SW480 (cell line): ENCODE data around the gene OR10H4.
"Not testable (repeated sequence)": the region's sequence is repeated elsewhere in the genome, so short reads cannot be mapped to it uniquely, and the experiment has no call there.

Experiments used
- DNase-seq: peaks from one replicate; pipeline ENCODE4 v3.0.0-alpha.2; 2016; ENCODE audit warnings: low spot score

Gene OR10H4

DNA sequence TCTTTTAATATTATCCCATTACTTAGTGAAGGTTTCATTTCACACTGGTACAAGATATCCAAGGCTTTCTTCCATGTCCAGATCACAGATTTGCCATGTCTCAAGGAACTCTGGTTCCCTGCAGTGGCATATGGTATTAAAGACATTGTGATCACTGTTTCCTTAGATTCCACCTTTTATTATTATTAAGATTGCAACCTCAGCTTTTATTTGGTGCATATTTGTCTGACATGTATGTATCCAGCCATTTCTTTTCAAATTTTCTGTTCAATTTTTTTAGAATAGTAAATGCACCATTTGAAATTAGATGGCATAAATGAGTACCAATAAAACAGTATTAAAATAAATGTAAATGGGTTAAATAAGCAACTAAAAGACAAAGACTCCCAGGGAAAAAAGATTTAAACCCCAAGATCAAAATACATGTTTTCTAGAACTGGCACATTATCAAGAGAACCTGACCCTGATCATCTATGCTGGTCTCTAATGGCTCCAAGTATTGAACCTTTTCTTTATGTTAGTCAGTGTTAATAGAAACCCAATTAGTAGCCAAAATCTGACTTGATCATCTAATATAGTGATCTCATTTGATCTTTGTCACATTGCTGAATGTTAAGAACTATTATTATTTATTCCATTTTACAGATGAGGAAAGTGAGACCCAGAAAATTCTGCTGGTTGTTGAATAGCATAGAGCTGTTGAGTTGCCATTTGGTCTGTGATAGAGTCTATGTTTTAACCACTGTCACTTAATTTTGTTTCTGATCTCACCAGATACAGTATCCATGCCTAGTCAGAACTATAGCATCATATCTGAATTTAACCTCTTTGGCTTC, at the start of gene OR10H4:
Gene OR10H4 (plus strand): TSS at position 786 of the 836 bp plus-strand sequence. CDS start 0 bp downstream, at position 786.
- DNase-seq = no peak

DNA sequence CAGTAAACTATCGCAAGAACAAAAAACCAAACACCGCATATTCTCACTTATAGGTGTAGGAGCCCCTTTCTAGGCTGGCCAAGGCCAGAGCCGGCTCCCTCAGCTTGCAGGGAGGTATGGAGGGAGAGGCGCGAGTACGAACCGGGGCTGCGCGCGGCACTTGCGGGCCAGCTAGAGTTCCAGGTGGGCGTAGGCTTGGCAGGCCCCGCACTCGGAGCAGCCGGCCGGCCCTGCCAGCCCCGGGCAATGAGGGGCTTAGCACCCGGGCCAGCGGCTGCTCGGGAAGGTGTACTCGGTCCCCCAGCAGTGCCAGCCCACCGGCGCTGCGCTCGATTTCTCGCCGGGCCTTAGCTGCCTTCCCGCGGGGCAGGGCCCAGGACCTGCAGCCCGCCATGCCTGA, 49.2 kb upstream of the OR10H4 start:
- DNase-seq = not testable (repeated sequence)

DNA sequence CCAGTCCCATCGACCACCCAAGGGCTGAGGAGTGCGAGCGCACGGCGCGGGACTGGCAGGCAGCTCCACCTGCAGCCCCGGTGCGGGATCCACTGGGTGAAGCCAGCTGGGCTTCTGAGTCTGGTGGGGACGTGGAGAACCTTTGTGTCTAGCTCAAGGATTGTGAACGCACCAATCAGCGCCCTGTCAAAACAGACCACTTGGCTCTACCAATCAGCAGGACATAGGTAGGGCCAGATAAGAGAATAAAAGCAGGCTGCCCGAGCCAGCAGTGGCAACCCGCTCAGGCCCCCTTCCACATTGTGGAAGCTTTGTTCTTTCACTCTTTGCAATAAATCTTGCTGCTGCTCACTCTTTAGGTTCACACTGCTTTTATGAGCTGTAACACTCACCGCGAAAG, 48.8 kb upstream of the OR10H4 start:
- not testable (repeated sequence) for DNase-seq

DNA sequence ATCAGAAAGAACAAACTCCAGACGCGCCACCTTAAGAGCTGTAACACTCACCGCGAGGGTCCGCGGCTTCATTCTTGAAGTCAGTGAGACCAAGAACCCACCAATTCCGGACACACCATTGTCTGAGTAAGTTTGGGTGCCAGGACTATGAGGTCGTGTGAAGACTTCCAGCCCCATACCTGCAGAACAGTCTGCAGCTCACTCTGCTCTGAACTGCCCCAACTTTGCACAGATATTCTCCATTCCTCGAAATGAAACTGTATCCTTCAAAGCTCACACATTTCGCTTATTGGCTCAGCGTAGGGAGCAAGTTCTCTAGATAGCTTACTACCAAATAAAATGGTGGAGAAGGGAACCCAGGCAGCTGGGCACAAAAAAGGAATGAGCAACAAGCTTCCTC, 48.3 kb upstream of the OR10H4 start:
- no peak for DNase-seq

DNA sequence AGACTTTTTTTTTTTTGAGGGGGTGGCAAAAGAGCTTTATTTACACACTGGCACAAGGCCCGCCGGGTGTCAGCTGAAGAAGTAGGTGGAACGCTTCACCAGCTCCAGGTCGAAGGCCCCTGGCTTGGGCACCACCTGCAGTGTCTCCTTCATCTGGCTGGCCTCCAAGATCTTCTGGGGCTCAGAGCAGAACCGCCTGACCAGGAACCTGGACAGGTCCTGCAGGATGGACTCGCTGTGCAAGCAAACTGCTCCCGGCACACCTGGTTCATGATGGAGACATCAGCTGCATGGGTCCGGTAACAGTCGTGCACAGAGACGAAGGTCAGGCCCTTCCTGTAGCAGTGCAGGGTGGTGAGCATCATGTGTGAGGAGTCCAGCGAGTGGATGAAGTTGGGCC, 46.6 kb upstream of the OR10H4 start:
- no peak for DNase-seq

GRCh38 chr19:15902898-15903297, 45.9 kb upstream of the OR10H4 start:
- DNase-seq = not testable (repeated sequence)

DNA sequence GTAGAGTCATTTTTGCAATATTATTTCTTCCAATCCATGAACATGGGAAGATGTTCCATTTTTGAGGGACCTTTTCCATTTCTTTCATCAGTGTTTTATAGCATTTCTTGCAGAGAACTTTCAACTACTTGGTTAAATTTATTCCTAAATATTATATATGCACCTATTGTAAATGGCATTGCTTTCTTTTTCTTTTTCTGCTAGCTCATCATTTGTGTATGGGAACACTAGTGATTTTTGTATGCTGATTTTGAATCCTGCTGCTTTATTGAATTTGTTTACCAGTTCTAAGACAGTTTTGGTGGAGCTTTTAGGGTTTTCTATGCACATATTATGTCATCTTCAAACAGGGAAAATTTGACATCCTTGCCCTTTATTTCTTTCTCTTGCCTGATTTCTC, 43.8 kb upstream of the OR10H4 start:
- DNase-seq = no peak

GRCh38 chr19:15911599-15912235, 37.1 kb upstream of the OR10H4 start:
- no peak for DNase-seq

DNA sequence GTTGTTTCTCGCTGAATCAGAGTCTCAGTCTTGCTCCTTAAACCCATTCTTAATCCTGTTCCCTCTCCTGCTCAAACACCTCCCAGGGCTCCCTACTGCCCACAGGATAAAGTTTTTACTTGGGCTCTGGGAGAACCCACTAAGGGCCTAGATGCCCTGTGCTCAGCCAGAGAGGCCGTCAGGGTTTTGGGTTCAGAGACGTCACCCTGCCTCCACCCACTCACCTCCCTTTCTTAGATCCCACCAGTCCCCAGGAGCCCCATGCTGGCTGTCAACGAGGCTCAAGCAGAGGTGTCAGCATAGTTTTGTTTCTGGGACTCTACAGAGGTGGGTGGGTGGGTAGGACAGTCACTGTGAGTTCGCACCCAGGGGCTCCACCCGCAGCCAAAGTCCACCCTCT, 35.4 kb upstream of the OR10H4 start:
- DNase-seq = no peak

DNA sequence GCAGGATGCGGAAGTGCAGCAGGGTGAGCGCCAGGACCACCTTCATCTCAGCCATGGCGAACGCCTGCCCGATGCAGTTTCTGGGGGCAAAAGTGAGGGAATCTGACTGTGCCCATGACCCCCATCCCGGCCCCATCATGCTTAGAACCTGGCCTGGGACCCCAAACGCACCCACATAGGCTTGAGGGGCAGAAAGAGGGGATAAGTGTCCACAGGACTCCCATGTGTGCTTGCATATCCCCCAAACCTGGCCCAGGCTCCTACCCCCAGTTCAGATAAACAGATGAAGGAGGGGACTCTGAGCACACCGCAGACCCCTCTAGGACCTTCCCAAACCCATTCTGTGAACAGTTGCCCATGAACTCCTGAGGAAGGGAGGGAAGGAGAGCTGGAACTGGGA, 35.0 kb upstream of the OR10H4 start:
- DNase-seq = no peak

DNA sequence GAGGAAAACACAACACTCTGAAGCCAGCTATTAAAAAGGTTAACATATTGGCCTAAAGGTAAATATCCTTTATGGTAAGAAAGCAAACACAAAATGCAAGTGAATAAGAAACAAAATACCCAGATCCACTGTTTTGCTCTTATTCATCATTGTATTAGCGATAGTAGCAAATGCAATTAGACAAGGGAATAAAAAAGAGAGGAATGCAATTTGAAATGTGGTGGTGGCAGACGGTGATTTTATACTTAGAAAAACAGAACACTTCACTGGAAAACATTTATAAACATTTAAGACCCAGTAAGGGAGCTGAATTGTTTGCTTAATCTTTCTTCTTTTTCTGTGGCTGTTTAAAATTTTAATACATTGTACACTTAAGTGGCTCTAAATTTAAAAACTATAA, 33.7 kb upstream of the OR10H4 start:
- DNase-seq = no peak

DNA sequence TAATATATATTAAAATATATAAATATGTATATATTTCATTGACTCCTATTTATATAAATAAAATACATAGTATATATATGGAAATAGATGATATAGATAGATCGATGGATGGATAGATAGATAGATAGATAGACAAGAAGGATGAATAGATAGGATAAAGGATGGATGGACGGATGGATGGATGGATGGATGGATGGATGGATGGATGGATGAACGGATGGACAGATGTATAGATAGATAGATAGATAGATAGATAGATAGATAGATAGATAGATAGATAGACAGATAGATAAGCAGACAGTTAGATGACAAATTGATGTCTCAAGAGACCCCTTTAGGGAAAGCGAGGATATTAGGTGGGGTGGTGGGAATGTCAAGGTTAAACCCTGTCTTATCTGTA, 29.6 kb upstream of the OR10H4 start:
- DNase-seq = no peak

- DNase-seq = no peak
Measured at GRCh38 chr19:15922021-15922420, 26.8 kb upstream of the OR10H4 start.

- DNase-seq = no peak
Measured at GRCh38 chr19:15923702-15924101, 25.1 kb upstream of the OR10H4 start.

- no peak for DNase-seq
Measured at GRCh38 chr19:15926484-15926883, 22.3 kb upstream of the OR10H4 start.

GRCh38 chr19:15928321-15928720, 20.5 kb upstream of the OR10H4 start:
- no peak for DNase-seq

DNA sequence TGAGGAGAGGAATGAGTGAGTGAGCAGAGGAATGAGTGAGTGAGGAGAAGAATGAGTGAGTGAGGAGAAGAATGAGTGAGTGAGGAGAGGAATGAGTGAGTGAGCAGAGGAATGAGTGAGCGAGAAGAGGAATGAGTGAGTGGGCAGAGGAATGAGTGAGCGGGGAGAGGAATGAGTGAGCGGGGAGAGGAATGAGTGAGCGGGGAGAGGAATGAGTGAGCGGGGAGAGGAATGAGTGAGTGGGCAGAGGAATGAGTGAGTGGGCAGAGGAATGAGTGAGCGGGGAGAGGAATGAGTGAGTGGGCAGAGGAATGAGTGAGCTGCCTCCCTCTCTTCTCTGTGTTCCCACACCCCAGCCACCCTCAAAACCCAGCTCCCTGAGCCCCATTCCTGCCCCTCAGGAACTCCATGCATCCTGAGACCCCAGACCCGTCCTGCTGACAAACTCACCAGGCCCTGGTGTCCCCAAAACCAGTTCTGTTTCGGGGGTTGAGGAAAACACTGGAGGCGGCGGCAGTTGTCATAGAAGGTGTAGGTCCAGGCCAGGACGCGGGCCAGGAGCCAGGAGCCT, 15.0 kb upstream of the OR10H4 start:
- DNase-seq = not testable (repeated sequence)

GRCh38 chr19:15934332-15935078, 14.3 kb upstream of the OR10H4 start, which contains the start of gene CYP4F11:
CYP4F11 (minus strand) TSS chr19:15934529; CDS start chr19:15934408, 121 bp downstream.
- peak; percentile 14 for DNase-seq

- DNase-seq = no peak
Measured at GRCh38 chr19:15935167-15935702, 13.6 kb upstream of the OR10H4 start.

GRCh38 chr19:15936173-15936572, 12.6 kb upstream of the OR10H4 start:
- no peak for DNase-seq

GRCh38 chr19:15936950-15937349, 11.9 kb upstream of the OR10H4 start:
- DNase-seq = no peak

DNA sequence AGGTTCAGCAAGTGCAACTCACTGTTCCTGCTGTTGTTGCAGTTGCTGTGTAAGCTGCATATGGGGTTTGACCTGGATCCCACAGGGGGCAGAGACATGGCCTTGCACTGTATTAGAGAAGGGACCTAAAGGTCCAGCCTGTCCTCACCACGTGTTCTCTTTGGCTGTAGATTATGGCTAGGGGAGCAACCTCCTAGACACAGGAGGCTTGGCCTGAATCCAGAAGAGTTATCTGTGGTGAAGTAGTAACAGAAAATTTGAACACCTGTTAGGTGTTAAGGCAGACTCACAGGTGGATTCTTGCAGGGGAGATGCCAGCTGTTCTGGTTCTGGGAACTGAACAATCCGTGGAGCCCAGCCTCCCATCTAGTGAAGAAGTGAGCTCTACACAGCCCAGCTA, 11.0 kb upstream of the OR10H4 start:
- DNase-seq = no peak
